Measurements from ENCODE around the gene TRIM66. TPM values are rescaled to one million over a fixed set of nuclear protein-coding genes. Genes with fewer than 3 reads are reported as not detected.

The TRIM66 gene
- polyA plus RNA-seq, 1 donor from 2014 or later = 0.75 TPM

- no peaks in the 10 kb centered on the region for H3K4me1 Mint-ChIP-seq
- H3K36me3 Mint-ChIP-seq = peaks cover 2% of the 10 kb centered on the region
- H3K27me3 Mint-ChIP-seq = no peaks in the 10 kb centered on the region
- H3K27ac Mint-ChIP-seq = peak overlapping the region in 1 of 3 donors; percentile 35
- no peak overlapping the region for H3K4me3 Mint-ChIP-seq
- no peaks in the 10 kb centered on the region for H3K9me3 Mint-ChIP-seq
These were observed 17.2 kb downstream of the TRIM66 start for GRCh38 chr11:8665222-8665621.

GRCh38 chr11:8661001-8661795 is 21.3 kb downstream of the TRIM66 start:
- no peak overlapping the region for H3K27ac Mint-ChIP-seq
- no peaks in the 10 kb centered on the region for H3K9me3 Mint-ChIP-seq
- no peaks in the 10 kb centered on the region for H3K27me3 Mint-ChIP-seq
- H3K36me3 Mint-ChIP-seq = peaks cover 2% of the 10 kb centered on the region
- no peak overlapping the region for H3K4me3 Mint-ChIP-seq
- H3K4me1 Mint-ChIP-seq = no peaks in the 10 kb centered on the region

GRCh38 chr11:8658321-8659057 is 24.0 kb downstream of the TRIM66 start:
- H3K4me3 Mint-ChIP-seq = no peak overlapping the region
- peaks cover 11% of the 10 kb centered on the region for H3K36me3 Mint-ChIP-seq
- H3K27ac Mint-ChIP-seq = no peak overlapping the region
- no peaks in the 10 kb centered on the region for H3K9me3 Mint-ChIP-seq
- no peaks in the 10 kb centered on the region for H3K27me3 Mint-ChIP-seq
- H3K4me1 Mint-ChIP-seq = no peaks in the 10 kb centered on the region

- peaks cover 11% of the 10 kb centered on the region for H3K36me3 Mint-ChIP-seq
- no peaks in the 10 kb centered on the region for H3K9me3 Mint-ChIP-seq
- no peak overlapping the region for H3K4me3 Mint-ChIP-seq
- no peaks in the 10 kb centered on the region for H3K4me1 Mint-ChIP-seq
- no peak overlapping the region for H3K27ac Mint-ChIP-seq
- H3K27me3 Mint-ChIP-seq = no peaks in the 10 kb centered on the region
These were observed 26.2 kb downstream of the TRIM66 start for GRCh38 chr11:8656291-8656690.

GRCh38 chr11:8654503-8654902 is 28.0 kb downstream of the TRIM66 start:
- no peaks in the 10 kb centered on the region for H3K9me3 Mint-ChIP-seq
- H3K27ac Mint-ChIP-seq = no peak overlapping the region

GRCh38 chr11:8652140-8652539 is 30.3 kb downstream of the TRIM66 start:
- H3K27ac Mint-ChIP-seq = no peak overlapping the region
- no peak overlapping the region for H3K4me3 Mint-ChIP-seq
- H3K27me3 Mint-ChIP-seq = no peaks in the 10 kb centered on the region
- H3K9me3 Mint-ChIP-seq = no peaks in the 10 kb centered on the region
- H3K36me3 Mint-ChIP-seq = peaks cover 12% of the 10 kb centered on the region
- no peaks in the 10 kb centered on the region for H3K4me1 Mint-ChIP-seq

More at GRCh38 chr11:8654503-8654902, 28.0 kb downstream of the TRIM66 start:
- Mint-ChIP-seq H3K4me3 (no peak overlapping the region), H3K36me3 (peaks cover 9% of the 10 kb centered on the region), H3K4me1 (no peaks in the 10 kb centered on the region), H3K27me3 (no peaks in the 10 kb centered on the region)

- Mint-ChIP-seq H3K27me3 (no peaks in the 10 kb centered on the region), H3K27ac (no peak overlapping the region), H3K4me3 (no peak overlapping the region), H3K9me3 (no peaks in the 10 kb centered on the region), H3K36me3 (peaks cover 12% of the 10 kb centered on the region), H3K4me1 (no peaks in the 10 kb centered on the region)
These were observed 32.0 kb downstream of the TRIM66 start for GRCh38 chr11:8650401-8650990.

- Mint-ChIP-seq H3K27me3 (no peaks in the 10 kb centered on the region), H3K4me1 (no peaks in the 10 kb centered on the region), H3K9me3 (no peaks in the 10 kb centered on the region), H3K4me3 (no peak overlapping the region), H3K27ac (no peak overlapping the region), H3K36me3 (peaks cover 11% of the 10 kb centered on the region)
These were observed 33.1 kb downstream of the TRIM66 start for GRCh38 chr11:8649361-8649760.

- Mint-ChIP-seq H3K4me3 (no peak overlapping the region), H3K27me3 (no peaks in the 10 kb centered on the region), H3K4me1 (no peaks in the 10 kb centered on the region), H3K36me3 (peaks cover 3% of the 10 kb centered on the region), H3K27ac (no peak overlapping the region), H3K9me3 (no peaks in the 10 kb centered on the region)
These were observed 35.6 kb downstream of the TRIM66 start for GRCh38 chr11:8646873-8647272.

GRCh38 chr11:8642196-8642841 is 40.1 kb downstream of the TRIM66 start:
- peaks cover 12% of the 10 kb centered on the region for H3K36me3 Mint-ChIP-seq
- H3K9me3 Mint-ChIP-seq = no peaks in the 10 kb centered on the region
- no peaks in the 10 kb centered on the region for H3K27me3 Mint-ChIP-seq
- H3K4me1 Mint-ChIP-seq = peaks cover 0 to 2% (median 0%) of the 10 kb centered on the region in 3 donors
- H3K27ac Mint-ChIP-seq = no peak overlapping the region
- no peak overlapping the region for H3K4me3 Mint-ChIP-seq

- Mint-ChIP-seq H3K9me3 (peaks cover 0 to 7% (median 4%) of the 10 kb centered on the region in 3 donors), H3K4me1 (peaks cover 0 to 2% (median 0%) of the 10 kb centered on the region in 3 donors), H3K27me3 (no peaks in the 10 kb centered on the region), H3K36me3 (peaks cover 19% of the 10 kb centered on the region), H3K4me3 (no peak overlapping the region), H3K27ac (no peak overlapping the region)
These were observed 41.1 kb downstream of the TRIM66 start for GRCh38 chr11:8641332-8641731.

- Mint-ChIP-seq H3K4me3 (no peak overlapping the region), H3K27me3 (no peaks in the 10 kb centered on the region), H3K36me3 (peaks cover 26% of the 10 kb centered on the region), H3K9me3 (peaks cover 0 to 13% (median 4%) of the 10 kb centered on the region in 3 donors), H3K4me1 (peaks cover 0 to 2% (median 0%) of the 10 kb centered on the region in 3 donors), H3K27ac (no peak overlapping the region)
These were observed 42.1 kb downstream of the TRIM66 start for GRCh38 chr11:8640267-8640906.

GRCh38 chr11:8639655-8640054 is 42.8 kb downstream of the TRIM66 start:
- H3K4me1 Mint-ChIP-seq = peaks cover 0 to 2% (median 0%) of the 10 kb centered on the region in 3 donors
- H3K27ac Mint-ChIP-seq = no peak overlapping the region
- peaks cover 0 to 13% (median 4%) of the 10 kb centered on the region in 3 donors for H3K9me3 Mint-ChIP-seq
- peaks cover 26% of the 10 kb centered on the region for H3K36me3 Mint-ChIP-seq
- H3K27me3 Mint-ChIP-seq = no peaks in the 10 kb centered on the region
- H3K4me3 Mint-ChIP-seq = no peak overlapping the region

- Mint-ChIP-seq H3K4me3 (no peak overlapping the region), H3K36me3 (peaks cover 26% of the 10 kb centered on the region), H3K4me1 (peaks cover 0 to 2% (median 0%) of the 10 kb centered on the region in 3 donors), H3K27ac (no peak overlapping the region), H3K9me3 (peaks cover 0 to 13% (median 4%) of the 10 kb centered on the region in 3 donors), H3K27me3 (no peaks in the 10 kb centered on the region)
These were observed 44.2 kb downstream of the TRIM66 start for GRCh38 chr11:8638300-8638699.
